NCI-H2196 (cell line): ENCODE data around the gene PIP5K1C.
"Not testable (repeated sequence)": the region's sequence is repeated elsewhere in the genome, so short reads cannot be mapped to it uniquely, and the experiment has no call there.

Source experiments
- DNase-seq: peaks from one replicate; lab custom pipeline; 2025; ENCODE audit not compliant: unreplicated experiment; lab: John Stamatoyannopoulos, UW

The PIP5K1C gene

GRCh38 chr19:3648037-3648905 is 52.0 kb downstream of the PIP5K1C start:
- no peak for DNase-seq

- not testable (repeated sequence) for DNase-seq
These were observed 53.2 kb downstream of the PIP5K1C start for GRCh38 chr19:3647102-3647501.

GRCh38 chr19:3646336-3647092 is 53.8 kb downstream of the PIP5K1C start:
- no peak for DNase-seq

GRCh38 chr19:3645726-3646125 is 54.5 kb downstream of the PIP5K1C start:
- no peak for DNase-seq

DNA sequence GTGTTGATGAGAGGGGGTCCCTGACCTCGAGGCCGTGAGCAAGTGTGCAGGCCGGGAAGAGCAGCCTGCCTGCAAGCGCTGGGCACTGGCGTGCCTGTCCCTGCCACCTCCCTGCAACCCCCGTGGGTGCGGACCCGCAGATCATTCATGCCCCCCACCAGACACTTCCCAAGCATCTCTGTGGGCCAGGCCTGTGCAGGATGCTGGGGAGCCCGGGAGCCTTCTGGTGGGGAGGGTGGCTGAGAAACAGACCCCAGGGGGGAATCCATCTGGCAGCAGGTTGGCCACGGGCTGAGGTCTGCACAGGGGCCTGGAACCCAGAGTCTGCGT is 55.2 kb downstream of the PIP5K1C start:
- no peak for DNase-seq

DNA sequence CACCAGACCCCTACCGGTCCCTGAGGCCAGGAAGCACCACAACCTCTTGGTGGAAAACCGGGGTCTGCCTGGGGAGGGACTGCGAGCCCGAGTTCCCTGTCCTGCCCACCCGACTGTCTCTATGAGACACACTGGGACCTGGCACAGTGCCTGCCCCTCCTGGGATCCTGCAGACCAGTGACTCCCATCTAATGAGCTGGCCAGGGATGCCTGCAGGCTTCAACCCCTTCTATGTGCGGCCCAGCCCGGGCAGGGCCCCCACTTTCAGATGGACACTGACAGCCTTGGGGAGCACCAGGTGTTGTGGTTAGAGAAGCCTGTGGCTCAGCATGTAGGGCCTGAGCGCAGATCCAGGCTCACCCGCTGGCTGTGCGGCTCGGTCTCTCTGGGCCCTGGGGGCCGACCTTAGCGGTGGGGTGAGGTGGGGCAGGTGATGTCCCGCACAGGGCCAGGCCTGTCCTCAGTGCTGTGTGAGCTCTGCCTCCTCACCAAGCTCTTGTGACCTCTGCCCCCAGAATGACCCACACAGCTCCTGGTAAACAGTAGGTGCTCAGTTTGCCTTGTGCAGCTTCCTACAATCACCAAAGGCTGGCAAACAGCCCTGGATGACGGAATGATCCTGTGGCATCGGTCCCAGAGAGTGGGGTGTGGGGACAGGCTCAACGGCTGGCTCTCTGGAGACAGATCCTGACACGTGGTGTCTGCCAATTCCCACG is 55.8 kb downstream of the PIP5K1C start:
- no peak for DNase-seq

GRCh38 chr19:3643674-3644313 is 56.5 kb downstream of the PIP5K1C start:
- no peak for DNase-seq

GRCh38 chr19:3642987-3643673 is 57.1 kb downstream of the PIP5K1C start:
- no peak for DNase-seq

- no peak for DNase-seq
These were observed 58.0 kb downstream of the PIP5K1C start for GRCh38 chr19:3642296-3642695.

DNA sequence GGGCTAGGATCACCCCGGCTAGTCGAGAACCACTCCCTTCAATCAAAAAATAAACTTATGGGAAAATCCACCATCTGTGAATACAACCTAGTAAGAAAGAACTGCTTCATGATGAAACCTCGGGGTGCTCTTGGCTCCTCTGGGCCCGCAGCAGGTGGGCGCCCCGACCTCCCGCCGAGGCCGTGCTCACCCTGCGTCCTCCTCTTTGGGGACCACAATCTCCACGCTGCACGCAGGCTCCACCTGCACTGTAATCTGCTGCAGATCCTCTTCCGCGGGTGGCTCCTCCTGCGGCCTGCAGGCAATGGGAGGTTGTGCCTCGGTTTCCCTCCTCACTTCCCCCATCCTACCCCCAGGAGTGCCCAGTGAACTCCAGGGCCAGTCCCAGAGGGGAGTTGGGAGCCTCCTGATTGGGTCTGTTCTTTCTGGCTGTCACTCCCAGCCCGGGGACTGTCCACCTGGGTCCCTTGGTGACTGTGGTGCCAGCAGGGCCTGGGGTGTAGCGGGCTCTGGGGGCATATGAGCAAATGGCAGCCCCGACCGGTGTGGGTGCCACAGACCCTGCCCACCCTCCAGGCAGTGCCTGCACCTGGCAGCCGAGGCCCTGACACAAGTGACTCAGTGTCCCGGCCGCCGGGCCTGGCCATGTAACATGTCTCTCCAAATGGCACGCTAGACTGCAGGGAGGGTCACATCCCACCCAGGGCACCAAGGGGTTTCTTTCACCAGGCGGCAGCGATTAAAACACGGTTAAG is 58.6 kb downstream of the PIP5K1C start:
- DNase-seq, result no peak

- DNase-seq, result no peak
These were observed 60.8 kb downstream of the PIP5K1C start for GRCh38 chr19:3639479-3639878.

DNA sequence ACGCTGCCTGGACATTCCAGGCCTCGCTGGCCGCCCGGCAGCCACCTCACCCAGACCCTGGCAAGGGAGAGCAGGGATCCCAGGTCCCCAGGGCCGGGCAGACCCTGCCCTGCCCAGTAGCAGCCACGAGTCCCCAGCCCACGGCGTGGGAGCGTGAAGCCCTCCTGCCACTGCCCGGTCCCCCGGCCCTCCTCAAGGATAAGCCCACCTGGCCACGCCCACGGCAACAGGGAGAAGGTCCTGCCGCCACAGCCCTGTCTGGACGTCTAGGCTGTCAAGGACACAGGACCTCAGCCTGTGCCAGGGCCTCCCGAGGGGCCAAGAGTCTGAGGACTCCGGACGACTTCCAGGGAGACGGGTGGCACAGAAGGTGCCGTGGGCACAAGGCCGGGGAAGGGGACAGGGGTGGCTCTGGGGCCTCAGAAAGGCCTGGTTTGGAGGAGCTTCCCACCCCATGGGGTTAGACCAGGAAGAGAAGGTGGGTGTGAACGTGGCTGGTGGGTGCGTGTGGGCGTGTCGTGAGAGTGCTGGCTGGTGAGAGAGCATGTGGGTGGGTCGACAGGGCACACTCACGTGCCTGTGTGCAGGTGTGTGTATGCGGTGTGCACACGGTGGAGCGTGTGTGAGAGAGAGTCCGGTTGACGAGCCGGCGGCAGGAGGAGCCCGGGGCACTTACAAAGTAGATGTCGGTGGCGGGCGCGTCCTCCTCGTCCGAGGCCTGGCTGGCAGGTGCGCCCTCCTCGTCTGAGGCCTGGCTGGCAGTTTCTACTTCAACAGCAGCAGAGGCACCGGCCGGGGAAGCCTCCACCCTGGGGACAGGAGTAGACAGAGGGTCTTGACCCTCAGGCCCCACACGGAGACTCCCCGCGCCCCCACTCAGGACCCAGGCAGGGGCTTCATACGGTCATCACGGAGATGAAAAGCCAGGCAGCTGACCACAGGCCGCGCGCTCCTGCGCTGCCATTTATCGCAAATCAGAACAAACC is 61.8 kb downstream of the PIP5K1C start:
- no peak for DNase-seq

DNA sequence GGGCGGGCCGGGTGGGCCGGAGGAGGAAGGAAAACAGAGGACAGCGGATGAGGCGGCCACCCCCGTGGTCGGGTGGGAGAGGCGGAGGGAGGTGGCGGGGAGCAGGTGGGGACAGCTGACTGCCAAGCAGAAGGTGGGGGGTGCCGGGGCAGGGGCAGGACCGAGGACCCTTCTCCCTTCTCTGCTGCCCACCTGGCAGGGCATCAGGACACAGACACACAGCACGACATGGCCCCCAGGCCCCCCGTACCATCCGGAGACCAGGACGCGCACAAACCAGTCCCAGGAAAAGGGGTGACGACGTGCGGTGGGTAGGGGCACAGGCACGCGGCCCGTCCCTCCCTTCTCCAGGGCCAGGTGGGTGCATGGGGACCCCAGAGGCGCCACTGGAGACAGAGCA is 62.6 kb downstream of the PIP5K1C start:
- no peak for DNase-seq

DNA sequence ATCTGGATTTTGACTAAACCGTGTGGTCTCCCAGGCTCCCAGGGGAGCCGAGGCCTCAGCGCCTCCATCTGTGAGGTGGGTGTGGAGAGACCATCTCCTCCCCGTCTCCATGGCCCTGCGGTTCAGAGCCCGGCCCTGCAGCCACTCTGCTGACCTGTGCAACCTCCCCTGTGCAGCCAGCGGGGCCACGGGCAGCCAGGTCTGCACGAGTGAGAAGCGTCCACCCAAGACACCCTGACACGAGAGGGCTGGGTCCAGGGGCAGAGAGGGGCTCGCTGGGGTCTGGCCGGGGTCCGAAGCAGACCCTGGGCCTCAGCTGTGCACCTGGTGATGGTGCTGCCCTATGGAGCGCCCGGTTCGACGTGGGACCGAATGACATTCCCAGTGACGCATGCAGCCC is 63.3 kb downstream of the PIP5K1C start:
- no peak for DNase-seq

DNA sequence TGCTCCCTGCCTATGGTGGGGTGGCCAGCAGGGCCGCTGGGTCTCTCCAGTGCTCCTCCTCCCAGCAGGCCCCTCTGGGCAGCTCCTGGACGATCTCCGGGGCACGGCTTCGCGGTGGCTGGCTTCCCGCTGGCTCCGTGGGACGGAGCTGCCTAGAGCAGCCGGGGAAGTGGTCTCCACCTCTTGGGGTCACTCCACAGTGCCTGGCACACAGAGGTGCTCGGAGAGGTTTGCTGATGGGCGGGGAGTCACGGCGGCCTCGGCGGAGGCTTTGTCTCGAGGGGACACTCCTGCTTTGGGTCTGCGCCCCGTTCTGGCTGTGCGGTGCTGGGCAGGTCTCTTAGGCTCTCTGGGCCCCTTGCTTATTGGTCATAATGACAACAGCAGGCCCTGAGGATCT is 63.8 kb downstream of the PIP5K1C start:
- no peak for DNase-seq

DNA sequence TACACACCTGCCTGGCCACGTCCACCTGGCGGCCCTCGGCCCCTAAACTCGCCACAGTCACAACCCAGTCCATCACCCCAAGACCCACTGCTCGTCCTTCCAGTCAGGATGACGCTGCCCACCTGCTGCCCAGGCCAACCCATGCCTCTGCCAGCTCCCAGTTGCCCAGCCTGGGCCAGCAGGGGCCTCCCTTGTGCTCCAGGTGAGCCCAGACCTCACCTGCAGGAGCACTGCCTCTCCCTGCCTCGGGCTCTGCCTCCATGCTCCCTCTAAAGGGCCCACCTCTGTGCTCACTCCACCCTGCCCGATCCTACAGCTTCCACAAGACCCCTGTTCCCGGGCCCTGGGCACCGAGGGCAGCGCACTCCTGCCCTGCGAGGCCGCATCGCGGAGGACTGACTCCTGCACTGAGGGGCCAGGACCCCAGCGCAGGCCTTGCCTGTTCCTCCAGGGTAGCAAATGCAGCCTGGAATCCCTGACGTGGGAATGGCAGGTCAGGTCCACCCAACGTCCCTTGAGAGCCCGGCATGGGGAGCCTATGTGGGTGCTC is 65.7 kb downstream of the PIP5K1C start:
- no peak for DNase-seq

DNA sequence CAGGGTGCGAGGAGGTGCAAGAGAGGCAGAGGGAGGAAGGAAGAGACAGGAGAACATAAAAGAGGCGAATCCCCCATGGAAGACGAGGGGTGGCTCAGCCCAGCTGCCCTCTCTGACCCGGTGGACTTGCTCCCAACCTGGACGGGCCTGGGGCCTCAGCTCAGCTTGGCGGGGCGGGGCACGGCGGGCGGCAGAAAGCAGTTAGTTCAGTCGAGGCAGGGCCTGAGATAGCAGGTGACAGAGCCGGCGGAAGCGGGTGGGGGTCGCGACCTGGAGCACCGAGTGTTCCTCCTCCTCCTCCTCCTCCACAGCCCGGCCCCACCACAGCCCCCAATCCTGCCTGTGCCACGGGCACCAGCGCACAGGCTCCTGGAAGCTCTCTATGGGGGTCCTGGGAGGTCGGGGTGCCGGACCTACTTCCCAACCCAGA is 66.7 kb downstream of the PIP5K1C start:
- no peak for DNase-seq

DNA sequence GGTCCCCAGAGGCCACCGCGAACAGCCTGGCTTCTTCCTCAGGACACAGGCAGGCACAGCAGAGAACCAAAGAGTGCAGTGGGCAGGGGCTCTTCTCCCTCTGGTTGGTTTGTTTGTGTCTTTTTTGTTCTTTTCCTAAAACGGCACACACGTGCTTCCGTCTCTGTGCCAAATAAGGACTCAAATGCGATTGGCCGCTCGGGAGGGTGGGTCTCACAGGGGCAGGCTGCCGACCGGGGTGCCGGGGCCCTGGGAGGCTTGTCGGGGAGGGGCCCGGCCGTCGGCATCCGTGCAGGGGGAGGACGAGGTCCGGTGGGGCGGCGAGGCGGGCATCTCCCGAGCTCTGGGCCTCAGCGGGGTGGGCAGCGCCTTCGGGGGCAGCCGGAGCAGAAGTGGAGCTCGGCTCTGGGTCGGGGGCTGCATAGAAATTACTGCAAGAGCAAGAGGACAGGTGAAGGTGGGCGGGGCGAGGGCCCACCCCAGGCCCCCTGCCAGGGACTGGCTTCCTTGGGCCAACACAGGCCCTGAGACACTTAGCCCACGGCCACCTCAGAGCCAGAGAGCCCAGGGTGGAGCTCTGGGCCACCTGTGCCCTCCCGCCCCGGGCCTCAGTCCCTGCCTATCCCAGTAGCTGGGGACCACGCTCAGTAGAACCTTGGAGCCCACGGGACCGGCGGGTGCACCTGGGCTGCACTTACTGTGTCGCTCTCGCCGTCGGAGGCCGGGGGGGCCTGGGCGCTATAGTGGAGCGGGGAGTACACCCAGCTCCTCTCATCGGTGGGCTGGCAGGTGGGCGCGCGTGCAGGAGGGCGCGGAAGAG is 67.3 kb downstream of the PIP5K1C start:
- no peak for DNase-seq
